ENCODE measurements around the gene FGD4.

DNA sequence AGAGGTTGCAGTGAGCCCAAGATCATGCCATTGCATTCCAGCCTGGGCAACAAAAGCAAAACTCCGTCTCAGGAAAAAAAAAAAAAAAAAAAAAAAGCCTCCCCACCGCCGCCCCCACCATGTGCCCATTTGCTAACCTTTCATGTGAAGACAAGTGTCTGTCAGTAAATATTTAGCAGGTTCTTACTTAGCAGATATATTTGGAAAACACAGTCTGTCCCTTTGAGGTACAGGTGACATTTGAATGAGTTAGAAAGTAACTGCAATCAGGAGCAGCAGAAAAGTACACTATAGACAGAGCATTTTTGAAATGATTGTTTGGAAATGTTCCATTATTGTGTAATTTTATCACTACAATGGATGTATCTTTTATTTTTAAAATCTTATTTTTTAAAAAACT lies 119.7 kb downstream of the FGD4 start:
- TF ChIP-seq, protein P1, sequence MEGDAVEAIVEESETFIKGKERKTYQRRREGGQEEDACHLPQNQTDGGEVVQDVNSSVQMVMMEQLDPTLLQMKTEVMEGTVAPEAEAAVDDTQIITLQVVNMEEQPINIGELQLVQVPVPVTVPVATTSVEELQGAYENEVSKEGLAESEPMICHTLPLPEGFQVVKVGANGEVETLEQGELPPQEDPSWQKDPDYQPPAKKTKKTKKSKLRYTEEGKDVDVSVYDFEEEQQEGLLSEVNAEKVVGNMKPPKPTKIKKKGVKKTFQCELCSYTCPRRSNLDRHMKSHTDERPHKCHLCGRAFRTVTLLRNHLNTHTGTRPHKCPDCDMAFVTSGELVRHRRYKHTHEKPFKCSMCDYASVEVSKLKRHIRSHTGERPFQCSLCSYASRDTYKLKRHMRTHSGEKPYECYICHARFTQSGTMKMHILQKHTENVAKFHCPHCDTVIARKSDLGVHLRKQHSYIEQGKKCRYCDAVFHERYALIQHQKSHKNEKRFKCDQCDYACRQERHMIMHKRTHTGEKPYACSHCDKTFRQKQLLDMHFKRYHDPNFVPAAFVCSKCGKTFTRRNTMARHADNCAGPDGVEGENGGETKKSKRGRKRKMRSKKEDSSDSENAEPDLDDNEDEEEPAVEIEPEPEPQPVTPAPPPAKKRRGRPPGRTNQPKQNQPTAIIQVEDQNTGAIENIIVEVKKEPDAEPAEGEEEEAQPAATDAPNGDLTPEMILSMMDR (conservative IDR thresholded peaks at IDR 0.05; ENCODE audit: low read depth, low read length) = no peak
- TF ChIP-seq MXI1 (IDR thresholded peaks at IDR 0.05; ENCODE audit: borderline replicate concordance, low read depth, low read length) (no peak), FOS (IDR thresholded peaks at IDR 0.05; ENCODE audit: low read depth, low read length) (no peak)
- TF ChIP-seq, protein P2, sequence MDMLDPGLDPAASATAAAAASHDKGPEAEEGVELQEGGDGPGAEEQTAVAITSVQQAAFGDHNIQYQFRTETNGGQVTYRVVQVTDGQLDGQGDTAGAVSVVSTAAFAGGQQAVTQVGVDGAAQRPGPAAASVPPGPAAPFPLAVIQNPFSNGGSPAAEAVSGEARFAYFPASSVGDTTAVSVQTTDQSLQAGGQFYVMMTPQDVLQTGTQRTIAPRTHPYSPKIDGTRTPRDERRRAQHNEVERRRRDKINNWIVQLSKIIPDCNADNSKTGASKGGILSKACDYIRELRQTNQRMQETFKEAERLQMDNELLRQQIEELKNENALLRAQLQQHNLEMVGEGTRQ (IDR thresholded peaks at IDR 0.05; ENCODE audit: low read depth, low read length) = no peak

Measured in IMR-90 (cell line).